SK-N-DZ (cell line): ENCODE data around the gene TMEM132D.
A peak's percentile ranks its signal among the peaks of the same experiment; 100 is the strongest.

Source experiments
- DNase-seq: peaks from one replicate; pipeline ENCODE4 v3.0.0-alpha.2; 2015; ENCODE audit warnings: low spot score

Gene TMEM132D

GRCh38 chr12:129184127-129184928, 719.5 kb downstream of the TMEM132D start:
- no peak for DNase-seq

GRCh38 chr12:129179941-129180553, 723.8 kb downstream of the TMEM132D start:
- no peak for DNase-seq

GRCh38 chr12:129169928-129170327, 733.9 kb downstream of the TMEM132D start:
- no peak for DNase-seq

- no peak for DNase-seq
Measured at GRCh38 chr12:129163861-129164260, 740.0 kb downstream of the TMEM132D start.

GRCh38 chr12:129163461-129163860, 740.4 kb downstream of the TMEM132D start:
- DNase-seq = no peak

GRCh38 chr12:129162805-129163204, 741.0 kb downstream of the TMEM132D start:
- no peak for DNase-seq

GRCh38 chr12:129161511-129161910, 742.3 kb downstream of the TMEM132D start:
- no peak for DNase-seq

GRCh38 chr12:129160282-129160681, 743.5 kb downstream of the TMEM132D start:
- no peak for DNase-seq

- DNase-seq = peak; percentile 44
Measured at GRCh38 chr12:129152351-129153104, 751.3 kb downstream of the TMEM132D start.

GRCh38 chr12:129150721-129151120, 753.1 kb downstream of the TMEM132D start:
- DNase-seq = no peak

GRCh38 chr12:129145381-129145780, 758.4 kb downstream of the TMEM132D start:
- no peak for DNase-seq

GRCh38 chr12:129138776-129139175, 765.0 kb downstream of the TMEM132D start:
- no peak for DNase-seq

GRCh38 chr12:129136694-129137325, 767.0 kb downstream of the TMEM132D start:
- no peak for DNase-seq

- DNase-seq = no peak
Measured at GRCh38 chr12:129127771-129128170, 776.1 kb downstream of the TMEM132D start.

GRCh38 chr12:129127211-129127610, 776.6 kb downstream of the TMEM132D start:
- peak; percentile 23 for DNase-seq

- DNase-seq = no peak
Measured at GRCh38 chr12:129119537-129119936, 784.3 kb downstream of the TMEM132D start.

GRCh38 chr12:129115558-129115957, 788.3 kb downstream of the TMEM132D start:
- no peak for DNase-seq

- DNase-seq = no peak
Measured at GRCh38 chr12:129110575-129110974, 793.2 kb downstream of the TMEM132D start.

GRCh38 chr12:129109174-129110001, 794.4 kb downstream of the TMEM132D start:
- no peak for DNase-seq

GRCh38 chr12:129106772-129107171, 797.1 kb downstream of the TMEM132D start:
- DNase-seq = no peak

- no peak for DNase-seq
Measured at GRCh38 chr12:129103231-129103630, 800.6 kb downstream of the TMEM132D start.
